CD14-positive monocyte (primary cell): ENCODE results near the gene SERPING1. TPM values are rescaled to one million over a fixed set of nuclear protein-coding genes. Genes with fewer than 3 reads are reported as not detected.
A peak's percentile ranks its signal among the peaks of the same experiment; 100 is the strongest.

Source experiments
- DNase-seq, 3 donors: peaks; one replicate each; pipeline ENCODE4 v3.0.0-alpha.2; 2011 to 2022
- H2AFZ ChIP-seq: 2 replicates; pipeline ENCODE4 v1.6.0; 2012; ENCODE audit warnings: mild to moderate bottlenecking, low read depth, low read length, inconsistent platforms; ENCODE audit not compliant: insufficient read depth, poor library complexity, severe bottlenecking
- H3K27ac ChIP-seq, 2 donors: 1 replicate in 1 of 2; 2 replicates in 1 of 2; pipeline ENCODE4 v1.5.1; 2012 to 2013; ENCODE audit warnings: low read length in 2 of 2, control low read depth in 1 of 2, inconsistent platforms in 1 of 2, low read depth in 1 of 2, mild to moderate bottlenecking in 1 of 2
- H3K27me3 ChIP-seq, 2 donors: one replicate each; pipeline versions ENCODE4 v1.6.0 to v1.6.1; 2011 to 2013; ENCODE audit warnings: low read length in 2 of 2; ENCODE audit not compliant: control insufficient read depth in 2 of 2, insufficient read depth in 2 of 2
- H3K36me3 ChIP-seq, 2 donors: replicated peaks in 1 of 2; 1 replicate in 1 of 2; 2 replicates in 1 of 2; pipeline versions ENCODE4 v1.5.1 to v1.6.1; 2012 to 2013; ENCODE audit warnings: low read length in 2 of 2, control low read depth in 1 of 2, inconsistent platforms in 1 of 2, mild to moderate bottlenecking in 1 of 2; ENCODE audit not compliant: insufficient read depth in 2 of 2, control insufficient read depth in 1 of 2
- H3K4me1 ChIP-seq, 2 donors: 1 replicate in 1 of 2; 2 replicates in 1 of 2; pipeline versions ENCODE4 v1.5.1 to v1.6.1; 2012 to 2013; ENCODE audit warnings: low read length in 2 of 2, control low read depth in 1 of 2, inconsistent platforms in 1 of 2, mild to moderate bottlenecking in 1 of 2, moderate library complexity in 1 of 2; ENCODE audit not compliant: insufficient read depth in 2 of 2, control insufficient read depth in 1 of 2
- H3K4me2 ChIP-seq: replicated peaks from 2 replicates; pipeline ENCODE3; 2012; ENCODE audit warnings: low read length, moderate library complexity, mild to moderate bottlenecking; ENCODE audit not compliant: poor library complexity, severe bottlenecking; ENCODE audit errors: extremely low read depth
- H3K4me3 ChIP-seq, 3 experiments: fragments of 200-600 bp in 1 of 3; sonication (generic) in 1 of 3; replicated peaks in 1 of 3; 1 replicate in 2 of 3; 2 replicates in 1 of 3; pipeline ENCODE4 v1.5.1; 2011 to 2013; ENCODE audit warnings: low read length in 3 of 3, mild to moderate bottlenecking in 3 of 3, control low read depth in 2 of 3, low read depth in 2 of 3, inconsistent platforms in 1 of 3, moderate library complexity in 1 of 3
- H3K79me2 ChIP-seq: 2 replicates; pipeline ENCODE4 v1.6.0; 2012; ENCODE audit warnings: mild to moderate bottlenecking, control low read depth, inconsistent platforms, low read length, moderate library complexity; ENCODE audit not compliant: insufficient read depth
- H3K9ac ChIP-seq: 2 replicates; pipeline ENCODE4 v1.6.0; 2017; ENCODE audit warnings: low read length, mild to moderate bottlenecking; ENCODE audit not compliant: insufficient read depth, poor library complexity, severe bottlenecking
- H3K9me3 ChIP-seq, 2 donors: replicated peaks in 1 of 2; 1 replicate in 1 of 2; 2 replicates in 1 of 2; pipeline versions ENCODE4 v1.5.1 to v1.6.1; 2012 to 2013; ENCODE audit warnings: low read length in 2 of 2, control low read depth in 1 of 2; ENCODE audit not compliant: control insufficient read depth in 1 of 2, insufficient read depth in 1 of 2
- H4K20me1 ChIP-seq: 2 replicates; pipeline ENCODE4 v1.6.0; 2012; ENCODE audit warnings: mild to moderate bottlenecking, low read length, control low read depth, moderate library complexity; ENCODE audit not compliant: insufficient read depth
- H3K27ac Mint-ChIP-seq, 7 donors: one replicate each; pipeline ENCODE4 v1.8.0; 2020; ENCODE audit warnings: mild to moderate bottlenecking in 7 of 7, mixed read lengths in 7 of 7, moderate library complexity in 6 of 7, inconsistent platforms in 2 of 7
- H3K27me3 Mint-ChIP-seq, 3 donors: one replicate each; pipeline ENCODE4 v1.8.0; 2021 to 2022; ENCODE audit warnings: low read depth in 3 of 3, mild to moderate bottlenecking in 3 of 3, mixed read lengths in 3 of 3, moderate library complexity in 3 of 3, inconsistent platforms in 1 of 3
- H3K36me3 Mint-ChIP-seq, 2 donors: one replicate each; pipeline ENCODE4 v1.8.0; 2020; ENCODE audit warnings: mixed read lengths in 2 of 2, inconsistent platforms in 1 of 2, mild to moderate bottlenecking in 1 of 2
- H3K4me1 Mint-ChIP-seq: one replicate; pipeline ENCODE4 v1.8.0; 2020; ENCODE audit warnings: mild to moderate bottlenecking, mixed read lengths
- H3K4me3 Mint-ChIP-seq, 2 donors: one replicate each; pipeline ENCODE4 v1.8.0; 2020; ENCODE audit warnings: mild to moderate bottlenecking in 2 of 2, mixed read lengths in 2 of 2, moderate library complexity in 1 of 2
- H3K9me3 Mint-ChIP-seq, 7 donors: one replicate each; pipeline ENCODE4 v1.8.0; 2020 to 2022; ENCODE audit warnings: mixed read lengths in 7 of 7, mild to moderate bottlenecking in 6 of 7, moderate library complexity in 6 of 7, inconsistent platforms in 2 of 7
- CTCF ChIP-seq: fragments of 200-600 bp; IDR thresholded peaks from one replicate; pipeline ENCODE4 v1.8.0; 2022; ENCODE audit warnings: antibody characterized with exemption, mild to moderate bottlenecking
- WGBS: methylation state at CpG from one replicate; pipeline ENCODE4 v1.1.5; 2013; ENCODE audit warnings: missing lambda C conversion rate; ENCODE audit not compliant: insufficient coverage; 5-methylcytosine and 5-hydroxymethylcytosine counted together
- intact Hi-C, 2 donors: fragments of 100-400 bp; cut with micrococcal nuclease; formaldehyde crosslinking; loops; one replicate each; pipeline versions ENCODE4 v1.15.0 to v1.15.1; 2023
- polyA minus RNA-seq: library from RNA; depleted of rRNA, polyadenylated mRNA; stranded (reverse); fragments of >200 nt; gene quantifications from 2 replicates; pipeline ENCODE4 v1.2.3, GENCODE V29; 2012
- polyA plus RNA-seq, 3 donors: library from polyadenylated mRNA; depleted of rRNA in 1 of 3; unstranded in 2 of 3; stranded (reverse) in 1 of 3; fragments of 300-500 nt in 2 of 3; fragments of >200 nt in 1 of 3; fragmentation: Illumina TruSeq in 2 of 3; gene quantifications; 1 replicate in 2 of 3; 2 replicates in 1 of 3; pipeline ENCODE4 v1.2.3, GENCODE V29; 2012 to 2021
- total RNA-seq, 12 experiments: library from RNA in 1 of 12; stranded (reverse) in 1 of 12; fragments of 120-200 nt in 1 of 12; gene quantifications; one replicate each; pipeline ENCODE4 v1.2.4 and lab custom pipeline; 2013 to 2026; ENCODE audit warnings: mixed read lengths in 6 of 12, inconsistent platforms in 1 of 12

Gene SERPING1
- total RNA-seq (2013) = 6.8 TPM
- polyA plus RNA-seq = 10 to 100 TPM in 1 of 3 donors, 1 to 10 TPM in 2; 7.3 to 10.8 (median 8.5) TPM
- 3.5 and 12.4 TPM in 2 replicates for polyA minus RNA-seq
- 0.46 to 5.9 (median 1.4) reads per million in 11 experiments for total RNA-seq (lab: John Stamatoyannopoulos, UW)

- Mint-ChIP-seq H3K36me3 (no peaks in the 10 kb centered on the region), H3K4me1 (peaks cover 17% of the 10 kb centered on the region), H3K9me3 (no peaks in the 10 kb centered on the region), H3K4me3 (peak within 1 kb of the TSS; percentile 82 to 91), H3K27ac (peak within 1 kb of the TSS in 2 of 7 donors; percentile 45 to 47), H3K27me3 (peaks cover 0 to 6% (median 4%) of the 10 kb centered on the region in 3 donors)
- H3K27ac ChIP-seq = no peak within 1 kb of the TSS
- H2AFZ ChIP-seq = peak within 1 kb of the TSS; percentile 87
- WGBS = 78% methylated on average over 3 of the region's 10 CpGs
- no peaks in the 10 kb centered on the region for H3K9me3 ChIP-seq
- TF ChIP-seq CTCF = no peak
- no peaks in the 10 kb centered on the region for H4K20me1 ChIP-seq
- no peak for DNase-seq
- no peaks in the 10 kb centered on the region for H3K36me3 ChIP-seq
- H3K4me1 ChIP-seq = peaks cover 9 to 18% of the 10 kb centered on the region in 2 donors
- peak within 1 kb of the TSS; percentile 88 for H3K4me2 ChIP-seq
- H3K9ac ChIP-seq = peak within 1 kb of the TSS; percentile 58
- H3K27me3 ChIP-seq = no peaks in the 10 kb centered on the region
- intact Hi-C loops = no loop called here
- H3K79me2 ChIP-seq = no peaks in the 10 kb centered on the region
- peak within 1 kb of the TSS; percentile 44 to 75 (median 46) for H3K4me3 ChIP-seq
These were observed at the start of gene SERPING1 for GRCh38 chr11:57597461-57597915. TSS of gene SERPING1 (plus strand) at chr11:57597685. CDS start at chr11:57598271, 586 bp downstream.

- peaks cover 45 to 63% of the 10 kb centered on the region in 2 donors for H3K36me3 ChIP-seq
- H3K79me2 ChIP-seq = no peaks in the 10 kb centered on the region
- Mint-ChIP-seq H3K27ac (peak overlapping the region in 6 of 7 donors; percentile 23 to 78 (median 66)), H3K36me3 (peaks cover 54 to 63% of the 10 kb centered on the region in 2 donors), H3K9me3 (no peaks in the 10 kb centered on the region), H3K4me3 (no peak overlapping the region), H3K27me3 (peaks cover 0 to 2% (median 0%) of the 10 kb centered on the region in 3 donors), H3K4me1 (peaks cover 12% of the 10 kb centered on the region)
- peak overlapping the region in 1 of 2 donors; percentile 37 for H3K27ac ChIP-seq
- H3K27me3 ChIP-seq = no peaks in the 10 kb centered on the region
- H3K9ac ChIP-seq = no peak overlapping the region
- H3K4me3 ChIP-seq = no peak overlapping the region
- H3K9me3 ChIP-seq = no peaks in the 10 kb centered on the region
- TF ChIP-seq CTCF = no peak
- H4K20me1 ChIP-seq = peaks cover 28% of the 10 kb centered on the region
- WGBS = 17% methylated on average over 5 of the region's 6 CpGs
- H3K4me2 ChIP-seq = no peak overlapping the region
- intact Hi-C loops = no loop called here
- DNase-seq = peak in 1 of 3 donors; percentile 11
- no peak overlapping the region for H2AFZ ChIP-seq
- H3K4me1 ChIP-seq = peaks cover 11% of the 10 kb centered on the region in 2 donors
These were observed 49.6 kb upstream of the SERPING1 start for GRCh38 chr11:57547854-57548377.
